Effector CD8-positive, alpha-beta T cell (primary cell): Measurements from ENCODE around the gene ZNF486.
"Not testable (repeated sequence)": the region's sequence is repeated elsewhere in the genome, so short reads cannot be mapped to it uniquely, and the experiment has no call there.

ENCODE experiments used
- DNase-seq: peaks from one replicate; lab custom pipeline; 2025; lab: John Stamatoyannopoulos, UW

Gene ZNF486

GRCh38 chr19:20233105-20233504 lies 66.1 kb downstream of the ZNF486 start:
- no peak for DNase-seq

DNA sequence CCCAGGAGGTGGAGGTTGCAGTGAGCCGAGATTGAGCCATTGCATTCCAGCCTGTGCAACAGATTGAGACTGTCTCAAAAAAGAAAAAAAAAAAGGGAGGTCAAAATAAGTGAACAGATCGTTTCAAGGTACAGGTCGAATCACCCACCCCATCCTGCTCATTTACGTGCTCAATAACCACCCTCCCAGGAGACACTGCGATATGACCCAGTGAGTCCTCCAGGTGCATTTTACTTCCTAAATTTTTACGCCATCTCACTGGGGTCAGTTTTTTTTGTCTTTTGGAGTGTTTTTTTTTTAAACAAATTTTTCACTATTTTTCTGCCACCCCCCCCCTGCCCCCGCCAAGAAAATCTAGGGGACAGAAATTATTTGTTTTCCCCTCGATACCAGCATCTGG lies 68.1 kb downstream of the ZNF486 start:
- DNase-seq: no peak

DNA sequence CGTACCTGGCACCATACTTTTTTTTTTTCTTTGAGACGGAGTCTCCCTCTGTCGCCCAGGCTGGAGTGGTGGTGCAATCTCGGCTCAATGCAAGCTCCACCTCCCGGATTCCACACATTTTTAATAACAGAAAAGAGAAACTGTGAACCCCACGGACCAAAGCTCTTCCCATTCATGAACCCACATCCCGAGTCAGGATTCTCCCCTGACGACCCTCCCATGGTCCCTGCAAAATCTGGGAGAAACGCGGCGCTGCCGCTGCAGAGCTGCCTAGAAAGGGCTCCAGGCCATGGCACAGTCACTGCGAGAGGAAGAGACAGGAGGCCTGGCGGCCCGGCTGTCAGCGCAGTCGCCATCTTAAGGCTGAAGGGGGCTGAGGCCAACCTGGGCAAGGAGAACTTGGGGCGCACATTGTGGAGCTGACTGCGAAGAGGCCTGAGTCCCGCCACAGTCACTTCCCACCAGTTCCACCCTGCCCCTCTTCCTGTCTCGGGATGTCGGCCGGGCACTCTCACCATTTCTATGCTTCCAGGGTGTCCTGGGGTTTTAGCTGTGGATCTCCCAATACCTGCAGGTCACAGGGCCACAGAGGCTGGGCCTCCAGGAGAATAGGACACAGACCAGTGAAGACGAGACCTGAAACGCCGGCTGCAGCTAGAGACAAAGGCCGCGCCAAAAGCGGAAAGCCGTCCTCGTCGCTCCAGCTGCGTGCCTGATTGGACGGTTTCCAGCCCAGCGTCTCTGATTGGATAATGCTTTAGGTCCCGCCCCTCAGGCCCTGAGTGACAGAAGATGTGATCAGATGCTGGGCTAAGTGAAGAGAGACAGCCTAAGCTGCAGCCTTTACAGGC lies 71.0 kb downstream of the ZNF486 start:
- DNase-seq: peak; percentile 84

- DNase-seq: no peak
Observed at GRCh38 chr19:20243629-20244028, 76.6 kb downstream of the ZNF486 start.

- DNase-seq: no peak
Observed at GRCh38 chr19:20244356-20244755, 77.3 kb downstream of the ZNF486 start.

- no peak for DNase-seq
Observed at GRCh38 chr19:20245309-20245708, 78.3 kb downstream of the ZNF486 start.

DNA sequence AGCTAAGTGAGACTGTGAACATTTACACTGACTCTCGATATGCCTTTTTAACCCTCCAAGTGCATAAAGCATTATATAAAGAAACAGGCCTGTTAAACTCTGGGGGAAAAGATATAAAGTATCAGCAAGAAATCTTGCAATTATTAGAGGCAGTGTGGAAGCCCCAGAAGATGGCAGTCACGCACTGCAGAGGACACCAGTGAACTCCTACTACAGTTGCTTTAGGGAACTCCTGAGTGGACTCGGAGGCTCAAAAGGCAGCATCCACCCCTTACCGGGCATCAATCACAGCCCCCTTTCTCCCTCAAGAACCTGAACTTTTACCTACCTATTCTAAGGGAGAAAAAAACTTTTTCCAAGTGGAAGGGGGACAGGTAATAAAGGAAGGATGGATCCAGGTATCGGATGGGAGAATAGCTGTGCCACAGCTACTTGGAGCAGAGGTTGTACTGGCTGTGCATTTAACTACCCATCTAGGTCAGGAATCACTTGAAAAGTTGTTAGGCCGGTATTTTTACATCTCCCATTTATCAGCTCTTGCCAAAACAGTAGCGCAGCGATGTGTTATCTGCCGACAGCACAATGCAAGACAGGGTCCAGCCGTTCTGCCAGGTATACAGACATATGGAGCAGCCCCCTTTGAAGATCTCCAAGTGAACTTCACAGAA lies 80.1 kb downstream of the ZNF486 start:
- DNase-seq: no peak

GRCh38 chr19:20248258-20248657 lies 81.2 kb downstream of the ZNF486 start:
- DNase-seq: not testable (repeated sequence)
